Motor neuron (in vitro differentiated cells): ENCODE results near the gene INTS4. TPM values are rescaled to one million over a fixed set of nuclear protein-coding genes. Genes with fewer than 3 reads are reported as not detected.
"Not testable (repeated sequence)": the region's sequence is repeated elsewhere in the genome, so short reads cannot be mapped to it uniquely, and the experiment has no call there.

Source experiments
- ATAC-seq, 8 experiments: fragments of 200-7000 bp; cut with Tn5 transposase; replicated peaks in 6 of 8; 2 replicates each; pipeline ENCODE4 v1.8.0; 2021; ENCODE audit warnings: mild to moderate bottlenecking in 8 of 8, moderate library complexity in 8 of 8
- H3K27ac ChIP-seq, 2 donors: fragments of 250-450 bp; sonication (Bioruptor Pico); 2 replicates each; pipeline ENCODE4 v1.9.0; 2021; ENCODE audit warnings: antibody characterized with exemption in 2 of 2, mild to moderate bottlenecking in 2 of 2, moderate library complexity in 1 of 2
- H3K4me1 ChIP-seq, 2 donors: fragments of 250-450 bp; sonication (Bioruptor Pico); replicated peaks in 1 of 2; 2 replicates each; pipeline ENCODE4 v1.6.1; 2021; ENCODE audit warnings: antibody characterized with exemption in 2 of 2, mild to moderate bottlenecking in 2 of 2, moderate library complexity in 1 of 2
- H3K4me3 ChIP-seq, 5 donors: fragments of 250-450 bp; sonication (Bioruptor Pico); 2 replicates each; pipeline ENCODE4 v1.9.0; 2021; ENCODE audit warnings: antibody characterized with exemption in 5 of 5, mild to moderate bottlenecking in 5 of 5, moderate library complexity in 4 of 5
- WGBS, 10 experiments: fragments of 450-650 bp; shearing (Covaris generic); methylation state at CpG; one replicate each; pipeline ENCODE4 v1.0.0; 2022; 5-methylcytosine and 5-hydroxymethylcytosine counted together
- in situ Hi-C, 9 experiments: fragments of 400-800 bp; cut with MboI; loops; one replicate each; pipeline ENCODE4 v1.15.0; 2021; ENCODE audit warnings: low sequenced_read_pairs in 9 of 9, low pct_unique_long_range_greater_than_20kb in 2 of 9; ENCODE audit not compliant: unreplicated experiment in 9 of 9
- total RNA-seq, 8 experiments: library from RNA; unstranded; fragments of 300-600 nt; gene quantifications; 2 replicates each; pipeline versions ENCODE4 v1.2.3 to v1.2.4, GENCODE V29; 2022

The INTS4 gene
- total RNA-seq, 8 experiments from 2014 or later, result 27.0 to 53.2 (median 37.7) TPM

DNA sequence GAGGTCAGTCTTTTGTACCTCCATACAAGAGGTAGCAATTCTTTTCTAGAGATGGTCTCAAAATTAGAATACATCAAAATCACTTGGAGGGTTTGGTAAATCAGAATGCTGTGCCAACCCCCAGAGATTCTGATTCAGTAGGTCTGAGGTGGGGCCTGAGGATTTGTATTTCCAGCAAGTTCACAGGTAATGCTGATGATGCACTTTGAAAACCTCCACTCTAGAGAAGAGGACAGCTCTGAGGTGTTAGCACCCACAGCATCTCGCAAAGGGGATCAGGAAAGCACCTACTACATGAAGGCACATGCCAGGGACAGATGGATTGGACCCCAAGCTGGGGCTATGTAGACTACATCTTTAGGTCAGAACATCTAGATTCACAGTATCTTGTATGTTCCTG is 21.4 kb upstream of the INTS4 start:
- Histone ChIP-seq H3K4me1 (peaks cover 7 to 9% of the 10 kb centered on the region in 2 donors), H3K27ac (no peak overlapping the region), H3K4me3 (no peak overlapping the region)
- in situ Hi-C loops, result no loop called here
- 33 to 100% (median 100%) methylated on average over 1 of the region's 1 CpG; no CpG with 5 or more reads in 5 of the 10 experiments for WGBS, 10 experiments
- no peak for ATAC-seq

GRCh38 chr11:78014937-78015520 is 20.6 kb upstream of the INTS4 start:
- WGBS, 10 experiments, result 60 to 100% (median 87%) methylated on average over 2 to 4 of the region's 6 CpGs; no CpG with 5 or more reads in 4 of the 10 experiments
- in situ Hi-C loops, H3K27ac ChIP-seq, H3K4me3 ChIP-seq, ATAC-seq, H3K4me1 ChIP-seq: not testable (repeated sequence)

- in situ Hi-C loops, result no loop called here
- H3K4me1 ChIP-seq, result no peaks in the 10 kb centered on the region
- H3K27ac ChIP-seq, result no peak overlapping the region
- ATAC-seq, result no peak
- H3K4me3 ChIP-seq, result no peak overlapping the region
- 29 to 91% (median 42%) methylated on average over 1 to 2 of the region's 2 CpGs; no CpG with 5 or more reads in 1 of the 10 experiments for WGBS, 10 experiments
Measured at GRCh38 chr11:78011301-78011700, 16.8 kb upstream of the INTS4 start.

DNA sequence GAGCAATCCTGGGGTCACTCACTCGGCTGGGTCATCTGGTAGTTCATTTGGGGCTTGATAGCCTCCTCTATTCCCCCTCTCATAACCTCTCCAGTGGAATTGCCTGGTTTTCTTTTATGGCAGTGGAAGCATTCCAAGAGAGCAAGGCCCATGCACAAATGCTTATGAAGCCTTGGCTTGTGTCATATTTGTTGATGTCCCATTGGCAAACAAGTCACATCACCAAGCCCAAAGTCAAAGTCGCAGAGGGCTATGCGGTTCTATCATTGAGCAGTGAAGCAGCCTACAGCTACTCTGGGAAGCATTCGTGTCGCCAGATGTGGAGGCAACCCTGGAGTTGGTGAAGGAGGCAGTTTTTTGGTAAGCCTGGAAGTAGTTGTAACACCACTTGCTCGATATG is 16.3 kb upstream of the INTS4 start:
- WGBS, 10 experiments, result 64 to 94% (median 84%) methylated on average over 2 to 6 of the region's 6 CpGs; no CpG with 5 or more reads in 4 of the 10 experiments
- Histone ChIP-seq H3K27ac (no peak overlapping the region), H3K4me1 (no peaks in the 10 kb centered on the region), H3K4me3 (no peak overlapping the region)
- ATAC-seq, result no peak
- in situ Hi-C loops, result no loop called here

GRCh38 chr11:78010304-78010703 is 15.8 kb upstream of the INTS4 start:
- no peaks in the 10 kb centered on the region for H3K4me1 ChIP-seq
- in situ Hi-C loops, result no loop called here
- peak in 2 of 8 experiments; percentile 64 to 79 for ATAC-seq
- WGBS, 10 experiments, result 71 to 100% (median 100%) methylated on average over 1 of the region's 1 CpG; no CpG with 5 or more reads in 6 of the 10 experiments
- no peak overlapping the region for H3K4me3 ChIP-seq
- no peak overlapping the region for H3K27ac ChIP-seq

GRCh38 chr11:78009062-78009461 is 14.6 kb upstream of the INTS4 start:
- in situ Hi-C loops, result no loop called here
- peak in 2 of 8 experiments; percentile 59 to 74 for ATAC-seq
- 17 to 100% (median 52%) methylated on average over 1 to 2 of the region's 2 CpGs; no CpG with 5 or more reads in 3 of the 10 experiments for WGBS, 10 experiments

GRCh38 chr11:78000193-78000592 is 5.7 kb upstream of the INTS4 start:
- in situ Hi-C loops, result no loop called here
- Histone ChIP-seq H3K27ac (no peak overlapping the region), H3K4me3 (no peak overlapping the region), H3K4me1 (peaks cover 3 to 6% of the 10 kb centered on the region in 2 donors)
- ATAC-seq, result peak; percentile 62 to 97 (median 82)
- 0 to 13% (median 0%) methylated on average over 1 of the region's 1 CpG; no CpG with 5 or more reads in 5 of the 10 experiments for WGBS, 10 experiments

More at GRCh38 chr11:78009062-78009461, 14.6 kb upstream of the INTS4 start:
- Histone ChIP-seq H3K4me1 (no peaks in the 10 kb centered on the region), H3K4me3 (no peak overlapping the region), H3K27ac (no peak overlapping the region)

DNA sequence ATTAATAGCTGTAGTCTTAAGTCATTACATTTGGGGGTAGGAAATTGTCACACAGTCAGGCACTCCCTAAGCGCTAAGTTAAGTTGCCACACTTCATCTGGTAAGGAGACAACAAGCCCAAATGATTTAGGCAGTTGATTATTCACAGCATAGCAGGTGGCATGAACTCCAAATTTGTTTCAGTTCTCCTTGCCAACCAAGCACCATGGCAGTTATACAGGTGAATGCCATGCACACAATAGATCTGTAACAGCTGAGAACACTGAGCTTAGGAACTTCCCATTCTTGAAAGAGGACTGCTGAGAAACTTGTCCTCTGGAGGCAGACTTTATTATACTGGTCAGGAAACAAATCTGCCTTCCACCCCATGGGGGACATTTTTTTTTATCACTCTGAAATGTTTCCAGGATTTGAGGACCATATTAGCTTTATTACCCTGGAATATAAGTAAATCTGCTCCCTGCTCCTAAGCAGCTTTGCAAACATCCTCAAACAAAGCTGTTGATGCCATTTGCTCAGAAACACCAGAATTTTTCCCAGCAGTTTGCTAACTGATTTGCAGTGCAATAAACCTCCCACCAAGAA is 5.1 kb upstream of the INTS4 start:
- WGBS, 10 experiments, result 100% methylated on average over 1 of the region's 1 CpG; no CpG with 5 or more reads in 8 of the 10 experiments
- peaks cover 3 to 8% of the 10 kb centered on the region in 2 donors for H3K4me1 ChIP-seq
- in situ Hi-C loops, result no loop called here
- no peak for ATAC-seq
- H3K4me3 ChIP-seq, result no peak overlapping the region
- no peak overlapping the region for H3K27ac ChIP-seq

DNA sequence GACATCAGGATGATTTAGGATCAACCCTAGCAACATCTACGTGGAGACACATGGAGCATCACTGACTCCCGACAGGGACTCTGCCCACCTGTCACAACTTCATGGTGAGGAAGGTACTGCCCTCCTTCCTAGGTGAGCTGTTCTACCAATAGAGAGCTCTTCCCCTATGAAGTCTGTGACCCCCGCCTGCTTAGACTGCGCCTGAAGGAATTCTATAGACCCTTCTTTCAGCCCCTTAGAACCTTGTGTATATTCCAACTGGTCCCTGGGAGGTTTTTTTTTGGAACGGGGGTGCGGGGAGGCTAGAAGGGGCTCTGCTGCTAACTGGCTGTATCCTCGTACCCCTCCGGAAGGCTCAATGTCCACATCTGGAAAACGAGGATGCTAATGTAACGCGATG is 566 bp downstream of the INTS4 start:
- WGBS, 10 experiments, result 0 to 5% (median 0%) methylated on average over 2 to 11 of the region's 11 CpGs; no CpG with 5 or more reads in 3 of the 10 experiments
- Histone ChIP-seq H3K27ac (no peak overlapping the region), H3K4me1 (peaks cover 8% of the 10 kb centered on the region in 2 donors), H3K4me3 (peak overlapping the region; percentile 53 to 73 (median 63))
- ATAC-seq, result no peak
- in situ Hi-C loops, result no loop called here

GRCh38 chr11:77990981-77991380 is 3.5 kb downstream of the INTS4 start:
- ATAC-seq, result no peak
- Histone ChIP-seq H3K27ac (no peak overlapping the region), H3K4me1 (peaks cover 8% of the 10 kb centered on the region in 2 donors), H3K4me3 (no peak overlapping the region)
- in situ Hi-C loops, result no loop called here
- WGBS, 10 experiments, result 83 to 100% (median 96%) methylated on average over 3 to 5 of the region's 5 CpGs; no CpG with 5 or more reads in 3 of the 10 experiments

DNA sequence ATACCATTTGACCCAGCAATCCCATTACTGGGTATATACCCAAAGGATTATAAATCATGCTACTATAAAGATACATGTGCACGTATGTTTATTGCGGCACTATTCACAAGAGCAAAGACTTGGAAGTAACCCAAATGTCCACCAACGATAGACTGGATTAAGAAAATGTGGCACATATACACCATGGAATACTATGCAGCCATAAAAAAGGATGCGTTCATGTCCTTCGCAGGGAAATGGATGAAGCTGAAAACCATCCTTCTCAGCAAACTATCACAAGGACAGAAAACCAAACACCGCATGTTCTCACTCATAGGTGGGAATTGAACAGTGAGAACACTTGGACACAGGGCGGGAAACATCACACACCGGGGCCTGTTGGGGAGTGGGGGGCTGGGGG is 8.0 kb downstream of the INTS4 start:
- ATAC-seq, H3K27ac ChIP-seq, H3K4me1 ChIP-seq, H3K4me3 ChIP-seq, in situ Hi-C loops: not testable (repeated sequence)
- WGBS, 10 experiments, result 90 to 100% (median 94%) methylated on average over 2 to 5 of the region's 8 CpGs; no CpG with 5 or more reads in 3 of the 10 experiments

DNA sequence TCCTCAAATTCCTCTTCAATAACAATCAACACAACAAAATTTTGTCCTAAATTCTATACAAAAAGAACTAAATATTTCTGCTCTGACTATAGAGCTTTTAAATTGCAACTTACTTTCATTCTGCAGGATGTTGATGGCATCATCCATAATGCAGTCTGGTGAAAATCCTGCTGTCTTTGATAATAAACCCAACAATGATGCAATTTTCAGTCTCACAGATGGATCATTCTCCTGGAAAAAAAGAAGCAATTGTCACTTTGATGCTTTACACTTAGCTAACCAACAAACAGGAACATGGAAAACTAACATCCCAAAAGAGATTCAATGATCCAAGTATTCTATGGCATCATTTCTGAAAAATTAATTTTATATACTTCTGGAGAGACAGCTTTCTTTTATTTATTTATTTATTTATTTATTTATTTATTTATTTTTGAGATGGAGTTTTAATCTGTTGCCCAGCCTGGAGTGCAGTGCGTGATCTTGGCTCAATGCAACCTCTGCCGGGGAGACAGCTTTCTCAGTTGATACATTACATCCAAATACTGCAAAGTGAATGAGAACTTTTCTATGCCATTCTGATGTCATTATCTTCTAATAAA is 13.0 kb downstream of the INTS4 start:
- 90 to 100% (median 97%) methylated on average over 1 to 2 of the region's 2 CpGs; no CpG with 5 or more reads in 4 of the 10 experiments for WGBS, 10 experiments
- peak in 1 of 8 experiments; percentile 46 for ATAC-seq
- H3K4me3 ChIP-seq, result no peak overlapping the region
- H3K27ac ChIP-seq, result no peak overlapping the region
- in situ Hi-C loops, result no loop called here
- H3K4me1 ChIP-seq, result no peaks in the 10 kb centered on the region

GRCh38 chr11:77968337-77968736 is 26.1 kb downstream of the INTS4 start:
- Histone ChIP-seq H3K4me1 (no peaks in the 10 kb centered on the region), H3K27ac (no peak overlapping the region), H3K4me3 (no peak overlapping the region)
- 84 to 100% (median 94%) methylated on average over 1 to 2 of the region's 2 CpGs; no CpG with 5 or more reads in 1 of the 10 experiments for WGBS, 10 experiments
- in situ Hi-C loops, result no loop called here
- ATAC-seq, result no peak
